ENCODE measurements around the gene TMEM43. TPM values are rescaled to one million over a fixed set of nuclear protein-coding genes. Genes with fewer than 3 reads are reported as not detected.

The TMEM43 gene
- total and polyA plus RNA-seq, 2 experiments from 2014 or later: 59.4 to 73.1 TPM

- H4K20me1 ChIP-seq (ENCODE audit: insufficient read depth, poor library complexity, severe bottlenecking): peaks cover 22% of the 10 kb centered on the region
Measured at GRCh38 chr3:14129296-14129695, 4.4 kb downstream of the TMEM43 start.

DNA sequence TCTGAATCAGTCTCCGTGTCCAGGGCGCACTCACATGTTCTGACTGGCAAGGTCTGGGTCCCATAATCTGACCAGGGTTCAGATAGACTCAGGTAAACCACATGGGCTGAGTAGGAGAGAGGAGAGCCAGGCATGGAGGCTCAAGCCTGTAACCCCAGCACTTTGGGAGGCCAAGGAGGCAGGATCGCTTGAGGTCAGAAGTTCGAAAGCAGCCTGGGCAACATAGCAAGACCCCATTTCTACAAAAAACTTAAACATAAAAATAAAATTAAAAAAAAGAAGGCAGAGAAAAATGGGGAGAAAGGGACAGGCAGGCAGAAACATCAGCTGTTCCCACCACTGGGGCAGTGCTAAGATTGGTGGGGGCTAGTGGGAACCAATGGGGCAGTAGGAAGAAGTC, 5.4 kb downstream of the TMEM43 start:
- peaks cover 41% of the 10 kb centered on the region for H3K79me2 ChIP-seq
- no peaks in the 10 kb centered on the region for H3K36me3 ChIP-seq (replicated peaks; ENCODE audit: insufficient read depth, low read depth)
- H3K4me2 ChIP-seq: no peak overlapping the region

More at GRCh38 chr3:14129296-14129695, 4.4 kb downstream of the TMEM43 start:
- H3K79me2 ChIP-seq: peaks cover 41% of the 10 kb centered on the region
- H3K27ac ChIP-seq: no peak overlapping the region
- no peaks in the 10 kb centered on the region for H3K27me3 ChIP-seq
- no peaks in the 10 kb centered on the region for H3K9me2 ChIP-seq (replicated peaks; ENCODE audit: insufficient read depth)
- H2AFZ ChIP-seq: no peak overlapping the region
- no peak overlapping the region for H3K4me3 ChIP-seq
- peaks cover 9% of the 10 kb centered on the region for H3K4me1 ChIP-seq (ENCODE audit: insufficient read depth)
- WGBS (ENCODE audit: low lambda C conversion rate, missing lambda C conversion rate): 98% methylated on average over 6 of the region's 6 CpGs
- TF ChIP-seq EZH2phosphoT487 (IDR thresholded peaks at IDR 0.05; ENCODE audit: low read depth, severe bottlenecking, unreplicated experiment) (no peak), EZH2 (IDR thresholded peaks at IDR 0.05; ENCODE audit: borderline replicate concordance) (no peak), CTCF (IDR thresholded peaks at IDR 0.05; ENCODE audit: poor library complexity) (no peak)
- no peaks in the 10 kb centered on the region for H3K36me3 ChIP-seq (replicated peaks; ENCODE audit: insufficient read depth, low read depth)
- H3K4me2 ChIP-seq: no peak overlapping the region
- no peak for DNase-seq (ENCODE audit: low spot score)
- H3K9me3 ChIP-seq (ENCODE audit: low read depth): no peaks in the 10 kb centered on the region

GRCh38 chr3:14130707-14131106, 5.9 kb downstream of the TMEM43 start:
- WGBS (ENCODE audit: low lambda C conversion rate, missing lambda C conversion rate): 95% methylated on average over 12 of the region's 12 CpGs

More for the DNA sequence above, 5.4 kb downstream of the TMEM43 start:
- peaks cover 22% of the 10 kb centered on the region for H4K20me1 ChIP-seq (ENCODE audit: insufficient read depth, poor library complexity, severe bottlenecking)
- no peak overlapping the region for H3K4me3 ChIP-seq
- no peaks in the 10 kb centered on the region for H3K9me2 ChIP-seq (replicated peaks; ENCODE audit: insufficient read depth)
- H3K27ac ChIP-seq: no peak overlapping the region
- WGBS (ENCODE audit: low lambda C conversion rate, missing lambda C conversion rate): 93% methylated on average over 4 of the region's 4 CpGs
- DNase-seq (ENCODE audit: low spot score): no peak
- H3K4me1 ChIP-seq (ENCODE audit: insufficient read depth): peaks cover 9% of the 10 kb centered on the region
- TF ChIP-seq EZH2phosphoT487 (IDR thresholded peaks at IDR 0.05; ENCODE audit: low read depth, severe bottlenecking, unreplicated experiment) (no peak), CTCF (IDR thresholded peaks at IDR 0.05; ENCODE audit: poor library complexity) (no peak), EZH2 (IDR thresholded peaks at IDR 0.05; ENCODE audit: borderline replicate concordance) (no peak)
- H3K9me3 ChIP-seq (ENCODE audit: low read depth): no peaks in the 10 kb centered on the region
- H3K27me3 ChIP-seq: no peaks in the 10 kb centered on the region
- H2AFZ ChIP-seq: no peak overlapping the region

More at GRCh38 chr3:14130707-14131106, 5.9 kb downstream of the TMEM43 start:
- Histone ChIP-seq H3K27me3 (no peaks in the 10 kb centered on the region), H3K9me3 (ENCODE audit: low read depth) (no peaks in the 10 kb centered on the region), H3K79me2 (peaks cover 41% of the 10 kb centered on the region), H4K20me1 (ENCODE audit: insufficient read depth, poor library complexity, severe bottlenecking) (peaks cover 22% of the 10 kb centered on the region), H3K9me2 (replicated peaks; ENCODE audit: insufficient read depth) (no peaks in the 10 kb centered on the region), H3K4me1 (ENCODE audit: insufficient read depth) (peaks cover 9% of the 10 kb centered on the region), H3K27ac (no peak overlapping the region), H3K4me2 (no peak overlapping the region), H2AFZ (no peak overlapping the region), H3K4me3 (no peak overlapping the region), H3K36me3 (replicated peaks; ENCODE audit: insufficient read depth, low read depth) (no peaks in the 10 kb centered on the region)
- DNase-seq (ENCODE audit: low spot score): no peak
- TF ChIP-seq EZH2phosphoT487 (IDR thresholded peaks at IDR 0.05; ENCODE audit: low read depth, severe bottlenecking, unreplicated experiment) (no peak), CTCF (IDR thresholded peaks at IDR 0.05; ENCODE audit: poor library complexity) (no peak), EZH2 (IDR thresholded peaks at IDR 0.05; ENCODE audit: borderline replicate concordance) (no peak)

Data from hepatocyte (in vitro differentiated cells).